Measurements from ENCODE around the gene CDH12. TPM values are rescaled to one million over a fixed set of nuclear protein-coding genes. Genes with fewer than 3 reads are reported as not detected.

CDH12 gene
- total and polyA plus RNA-seq, 2 donors (not counting 3 experiments of a cell fraction or from before 2014, with no cell fraction given) = 0.03 TPM; not detected in 1

- H3K4me2 ChIP-seq (ENCODE audit: insufficient read depth, low read length) = no peak overlapping the region
- no peak overlapping the region for H2AFZ ChIP-seq (ENCODE audit: low read depth, low read length)
- DNase-seq (ENCODE audit: low read depth, low spot score) (no peak), FAIRE-seq (no peak)
- H3K36me3 ChIP-seq (ENCODE audit: control insufficient read depth in 2 of 2, extremely low read depth in 1 of 2, insufficient read depth in 2 of 2, low read length in 2 of 2) = no peaks in the 10 kb centered on the region
- H3K27ac ChIP-seq (ENCODE audit: insufficient read depth, low read depth, low read length) = no peak overlapping the region
- CTCF ChIA-PET = no interaction called here
- H3K4me1 ChIP-seq (ENCODE audit: control insufficient read depth, extremely low read depth, insufficient read depth, low read length) = no peaks in the 10 kb centered on the region
- TF ChIP-seq FOS (IDR thresholded peaks at IDR 0.05; ENCODE audit: borderline replicate concordance, insufficient read depth, low read length) (no peak), CTCF (IDR thresholded peaks at IDR 0.05; ENCODE audit: extremely low read depth in 1 of 2, insufficient read depth in 1 of 2, low read depth in 1 of 2, low read length in 2 of 2) (no peak), MYC (IDR thresholded peaks at IDR 0.05; ENCODE audit: low read depth, low read length) (no peak), GATA2 (IDR thresholded peaks at IDR 0.05; ENCODE audit: insufficient read depth, insufficient read length, low read depth, low read length) (no peak), POLR2A (IDR thresholded peaks at IDR 0.05; ENCODE audit: low read depth, low read length) (no peak), JUN (IDR thresholded peaks at IDR 0.05; ENCODE audit: borderline replicate concordance, insufficient read depth, insufficient read length, low read depth) (no peak), EZH2 (IDR thresholded peaks at IDR 0.05; ENCODE audit: borderline replicate concordance, low read depth, low read length, severe bottlenecking) (no peak), MAX (IDR thresholded peaks at IDR 0.05; ENCODE audit: insufficient read depth, insufficient read length) (no peak), POLR2AphosphoS5 (IDR thresholded peaks at IDR 0.05; ENCODE audit: insufficient read depth, low read depth, low read length) (no peak)
- no peaks in the 10 kb centered on the region for H3K79me2 ChIP-seq (ENCODE audit: control insufficient read depth, insufficient read depth, low read length)
- H4K20me1 ChIP-seq (replicated peaks; ENCODE audit: control insufficient read depth, extremely low read depth, insufficient read depth, low read length) = no peaks in the 10 kb centered on the region
- no peaks in the 10 kb centered on the region for H3K9me3 ChIP-seq (replicated peaks; ENCODE audit: control insufficient read depth, insufficient read depth, low read length)
- H3K27me3 ChIP-seq (ENCODE audit: control insufficient read depth in 2 of 2, insufficient read depth in 2 of 2, low read length in 2 of 2) = no peaks in the 10 kb centered on the region
- H3K9me1 ChIP-seq (replicated peaks; ENCODE audit: control insufficient read depth, extremely low read depth, insufficient read depth, low read length) = no peaks in the 10 kb centered on the region
- POLR2A ChIA-PET = no interaction called here
- intact Hi-C loops (cut with micrococcal nuclease) (no loop called here), dilution Hi-C loops (cut with MboI; ENCODE audit: extremely low pct_ligation_motif_present, low sequenced_read_pairs) (no loop called here)
- H3K9ac ChIP-seq (replicated peaks; ENCODE audit: extremely low read depth, insufficient read depth, low read length) = no peak overlapping the region
- H3K4me3 ChIP-seq (replicated peaks in 1 of 3; ENCODE audit: insufficient read depth in 1 of 3, low read depth in 1 of 3, low read length in 3 of 3) = no peak overlapping the region
- BruUV-seq (replicated peaks) = no TSS peak
Observed at GRCh38 chr5:22471154-22471553, 382.0 kb downstream of the CDH12 start.

Data from endothelial cell of umbilical vein (primary cell).